Erythroblast (primary cell): Measurements from ENCODE around the gene PDK1.
"Not testable (repeated sequence)": the region's sequence is repeated elsewhere in the genome, so short reads cannot be mapped to it uniquely, and the experiment has no call there.

Experiments
- GATA1 ChIP-seq: IDR thresholded peaks from 2 replicates; pipeline ENCODE4 v1.6.1; 2011; ENCODE audit warnings: low read depth, mild to moderate bottlenecking, control low read depth, low read length, moderate library complexity
- POLR2A ChIP-seq: IDR thresholded peaks from 2 replicates; pipeline ENCODE4 v1.6.1; 2011; ENCODE audit warnings: mild to moderate bottlenecking, low read length

- TF ChIP-seq POLR2A, GATA1: not testable (repeated sequence)
These were observed 35.5 kb downstream of the PDK1 start for GRCh38 chr2:172591386-172591785.
